GM12878 (cell line): Measurements from ENCODE around the gene ZSWIM9. TPM values are rescaled to one million over a fixed set of nuclear protein-coding genes. Genes with fewer than 3 reads are reported as not detected.

Experiments used
- ATAC-seq: fragments of 200-7000 bp; cut with Tn5 transposase; 3 replicates; pipeline ENCODE4 v1.9.1; 2020; ENCODE audit warnings: mild to moderate bottlenecking, moderate library complexity
- BruUV-seq: library from RNA; stranded (reverse); fragments of 400-500 nt; replicated peaks from 2 replicates; lab custom pipeline; 2021; lab: Mats Ljungman, UMichigan
- CTCF ChIA-PET: fragments of 300-600 bp; sonication (Branson Sonifier 250); formaldehyde crosslinking; extraction: SDS; loops from one replicate; lab custom pipeline; 2021; ENCODE audit warnings: inconsistent platforms; lab: Yijun Ruan, JAX
- POLR2A ChIA-PET: fragments of 350-600 bp; formaldehyde crosslinking; extraction: SDS; loops from one replicate; lab custom pipeline; 2021; ENCODE audit warnings: inconsistent platforms; lab: Charles Lee
- RAD21 ChIA-PET: fragments of 300-600 bp; sonication (Branson Sonifier 250); formaldehyde crosslinking; loops from one replicate; lab custom pipeline; 2023; ENCODE audit warnings: antibody characterized with exemption; ENCODE audit not compliant: unreplicated experiment; lab: Charles Lee
- SMC1A ChIA-PET: fragments of 300-600 bp; sonication (Branson Sonifier 250); formaldehyde crosslinking; loops from one replicate; lab custom pipeline; 2023; ENCODE audit not compliant: unreplicated experiment, uncharacterized antibody; lab: Charles Lee
- DNase-seq: peaks from one replicate; pipeline ENCODE4 v3.0.0-alpha.2; 2011; ENCODE audit warnings: low read depth, low spot score
- FAIRE-seq: peaks from 3 replicates; lab custom pipeline; 2011; peaks lifted over from hg19 to GRCh38; lab: Jason Lieb, UNC
- H2AFZ ChIP-seq: 2 replicates; pipeline ENCODE4 v1.6.0; 2011; ENCODE audit warnings: low read depth, low read length, control low read depth; ENCODE audit not compliant: control insufficient read depth
- H3K27ac ChIP-seq: 2 replicates; pipeline ENCODE4 v1.5.1; 2011; ENCODE audit warnings: control low read depth; ENCODE audit not compliant: control insufficient read depth, insufficient read depth
- H3K27me3 ChIP-seq, 2 experiments: replicated peaks in 1 of 2; 2 replicates each; pipeline versions ENCODE4 v1.6.0 to v1.6.1; 2011; ENCODE audit warnings: low read length in 1 of 2; ENCODE audit not compliant: control insufficient read depth in 2 of 2, insufficient read depth in 2 of 2
- H3K36me3 ChIP-seq, 2 experiments: 2 replicates each; pipeline ENCODE4 v1.5.1; 2011; ENCODE audit warnings: low read length in 1 of 2; ENCODE audit not compliant: control insufficient read depth in 2 of 2, insufficient read depth in 2 of 2
- H3K4me1 ChIP-seq: 2 replicates; pipeline ENCODE4 v1.6.1; 2011; ENCODE audit warnings: mild to moderate bottlenecking, low read length, moderate library complexity, mixed read lengths; ENCODE audit not compliant: control insufficient read depth, insufficient read depth
- H3K4me2 ChIP-seq: 2 replicates; pipeline ENCODE4 v1.6.0; 2011; ENCODE audit warnings: control low read depth; ENCODE audit not compliant: control insufficient read depth, insufficient read depth
- H3K4me3 ChIP-seq: fragments of 200-600 bp; sonication (generic); 2 replicates; pipeline ENCODE4 v1.5.1; 2016
- H3K79me2 ChIP-seq: 2 replicates; pipeline ENCODE4 v1.6.0; 2011; ENCODE audit warnings: low read length; ENCODE audit not compliant: control insufficient read depth, insufficient read depth
- H3K9ac ChIP-seq: 2 replicates; pipeline ENCODE4 v1.8.0; 2011; ENCODE audit warnings: low read length, control low read depth, mixed read lengths; ENCODE audit not compliant: control insufficient read depth, insufficient read depth
- H3K9me3 ChIP-seq: replicated peaks from 3 replicates; pipeline ENCODE4 v1.5.1; 2011; ENCODE audit warnings: mild to moderate bottlenecking, low read length; ENCODE audit not compliant: control insufficient read depth, insufficient read depth
- H4K20me1 ChIP-seq: 2 replicates; pipeline ENCODE4 v1.6.0; 2011; ENCODE audit not compliant: control insufficient read depth, insufficient read depth
- ASH2L ChIP-seq: fragments of 300-600, 200-600 bp; sonication (generic); IDR thresholded peaks from 2 replicates; pipeline ENCODE4 v1.6.1; 2017; ENCODE audit warnings: low read depth, mild to moderate bottlenecking, borderline replicate concordance
- BCL3 ChIP-seq: IDR thresholded peaks from 2 replicates; pipeline ENCODE4 v1.6.1; 2011; ENCODE audit warnings: borderline replicate concordance, low read depth, mild to moderate bottlenecking, moderate library complexity, low read length; ENCODE audit not compliant: insufficient read depth, poor library complexity, severe bottlenecking
- CUX1 ChIP-seq: IDR thresholded peaks from 2 replicates; pipeline ENCODE4 v1.6.1; 2012; ENCODE audit warnings: improper control_type of control experiment, low read depth, low read length; ENCODE audit not compliant: insufficient replicate concordance
- E4F1 ChIP-seq: fragments of 450-650 bp; IDR thresholded peaks from 2 replicates; pipeline ENCODE4 v1.6.1; 2018; ENCODE audit warnings: borderline replicate concordance, mild to moderate bottlenecking; ENCODE audit not compliant: partially characterized antibody
- ESRRA ChIP-seq: IDR thresholded peaks from 2 replicates; pipeline ENCODE4 v1.6.1; 2012; ENCODE audit warnings: mild to moderate bottlenecking, low read length, improper control_type of control experiment
- IRF5 ChIP-seq: fragments of 450-650 bp; IDR thresholded peaks from 2 replicates; pipeline ENCODE4 v1.6.1; 2017; ENCODE audit warnings: borderline replicate concordance
- NFXL1 ChIP-seq: fragments of 450-650 bp; IDR thresholded peaks from 2 replicates; pipeline ENCODE4 v1.6.1; 2017; ENCODE audit warnings: antibody characterized with exemption, mild to moderate bottlenecking, borderline replicate concordance
- RCOR1 ChIP-seq: conservative IDR thresholded peaks from 2 replicates; pipeline ENCODE4 v1.6.1; 2012; ENCODE audit warnings: low read depth, low read length, improper control_type of control experiment
- SP1 ChIP-seq: IDR thresholded peaks from one replicate; pipeline ENCODE4 v1.6.1; 2011; ENCODE audit warnings: low read depth, low read length
- SRF ChIP-seq, 2 experiments: IDR thresholded peaks; 2 replicates each; pipeline ENCODE4 v1.6.1; 2011; ENCODE audit warnings: low read depth in 2 of 2, low read length in 2 of 2, mild to moderate bottlenecking in 1 of 2, moderate library complexity in 1 of 2
- STAT3 ChIP-seq: IDR thresholded peaks from 2 replicates; pipeline ENCODE4 v1.6.1; 2011; ENCODE audit warnings: low read depth, low read length, improper control_type of control experiment
- ZNF24 ChIP-seq: fragments of 450-650 bp; IDR thresholded peaks from 2 replicates; pipeline ENCODE4 v1.6.1; 2017; ENCODE audit warnings: antibody characterized with exemption, mild to moderate bottlenecking
- WGBS: methylation state at CpG from one replicate; pipeline ENCODE4 v1.1.6; 2016; ENCODE audit warnings: low lambda C conversion rate; ENCODE audit not compliant: insufficient replicate concordance, insufficient coverage; ENCODE audit errors: missing lambda C conversion rate; 5-methylcytosine and 5-hydroxymethylcytosine counted together
- in situ Hi-C: fragments of 300-500 bp; cut with MboI; formaldehyde crosslinking; loops from 9 replicates; pipeline ENCODE4 v1.14.3; 2018; ENCODE audit warnings: mixed read lengths
- intact Hi-C: fragments of 100-400 bp; cut with micrococcal nuclease; formaldehyde crosslinking; loops from one replicate; pipeline ENCODE4 v1.14.2; 2022; ENCODE audit not compliant: unreplicated experiment
- polyA plus RNA-seq, 11 experiments: library from polyadenylated mRNA; depleted of rRNA in 4 of 11; unstranded in 6 of 11; stranded (reverse) in 5 of 11; fragments of >200 nt; fragmentation: Nextera tagmentation in 4 of 11; fragmentation: Illumina TruSeq in 1 of 11; extraction: Ambion mirVana in 4 of 11; extraction: Trizol in 1 of 11; gene quantifications; 1 replicate in 1 of 11; 2 replicates in 10 of 11; pipeline versions ENCODE4 v1.2.1 to v1.2.3, GENCODE V29; 2011 to 2016; ENCODE audit warnings: inconsistent platforms in 2 of 11, missing spikeins in 2 of 11, low read depth in 1 of 11
- total RNA-seq, 4 experiments: library from RNA; depleted of rRNA in 3 of 4; stranded (reverse); fragments of >200 nt in 3 of 4; fragmentation: Illumina TruSeq in 1 of 4; extraction: Trizol in 1 of 4; gene quantifications; 2 replicates each; pipeline versions ENCODE4 v1.2.1 to v1.2.3, GENCODE V29; 2013 to 2021

The ZSWIM9 gene
- total and polyA plus RNA-seq, 10 of the 15 experiments (the other 5 are each of a cell fraction or from before 2014, with no cell fraction given): 0.29 to 6.2 (median 1.4) TPM; not detected in 1

GRCh38 chr19:48168689-48169088, 1.8 kb upstream of the ZSWIM9 start:
- peaks cover 36% of the 10 kb centered on the region for H3K79me2 ChIP-seq
- H3K4me2 ChIP-seq: peak overlapping the region; percentile 56; the same call in 1 of the 2 replicates
- H3K36me3 ChIP-seq: peaks cover 3% of the 10 kb centered on the region in 2 experiments; a peak in 3 of 4 replicates
- ChIA-PET CTCF (interaction anchor here (1.1 to 1.2 kb wide), 2 partner anchors 16 to 35 kb away, joined by 3 read pairs; no protein-coding TSS in a partner anchor), SMC1A (no interaction called here), RAD21 (interaction anchor here (1.3 kb wide), 1 partner anchor 35 kb away, joined by 6 read pairs; no protein-coding TSS in a partner anchor), POLR2A (interaction anchor here (1.0 kb wide), 1 partner anchor 156 kb away, joined by 3 read pairs; no protein-coding TSS in a partner anchor)
- H3K4me1 ChIP-seq: peaks cover 15% of the 10 kb centered on the region
- H3K4me3 ChIP-seq: peak overlapping the region; percentile 70; the same call in 1 of the 2 replicates
- no peak overlapping the region for H3K27ac ChIP-seq
- BruUV-seq: no TSS peak
- WGBS: 86% methylated on average over 5 of the region's 5 CpGs
- peak overlapping the region; percentile 45; the same call in 1 of the 2 replicates for H2AFZ ChIP-seq
- no peaks in the 10 kb centered on the region for H3K9me3 ChIP-seq
- H3K27me3 ChIP-seq: no peaks in the 10 kb centered on the region
- DNase-seq (no peak), FAIRE-seq (no peak), ATAC-seq (no peak)
- no peak for TF ChIP-seq ASH2L
- no peak for TF ChIP-seq STAT3
- no peak for TF ChIP-seq SP1
- no peak for TF ChIP-seq ZNF24
- no peak for TF ChIP-seq NFXL1
- TF ChIP-seq RCOR1: no peak
- TF ChIP-seq ESRRA: no peak
- no peak for TF ChIP-seq SRF (IDR thresholded peaks at IDR 0.05; ENCODE audit: low read depth in 2 of 2, low read length in 2 of 2)
- no peak for TF ChIP-seq IRF5
- no peak for TF ChIP-seq BCL3
- no peak for TF ChIP-seq CUX1
- TF ChIP-seq E4F1: no peak
- H4K20me1 ChIP-seq: peaks cover 4% of the 10 kb centered on the region; the same call in 1 of the 2 replicates
- intact Hi-C loops: no loop called here
- H3K9ac ChIP-seq: no peak overlapping the region
- in situ Hi-C loops: no loop called here
